Stomach (tissue), 4 donors: ENCODE results near the gene MRPL33.

Experiments used
- EP300 ChIP-seq: sonication (generic); formaldehyde crosslinking; IDR thresholded peaks from one replicate; pipeline ENCODE4 v1.6.1; 2017; ENCODE audit warnings: antibody characterized with exemption
- POLR2A ChIP-seq, 4 donors: fragments of 450-650 bp; IDR thresholded peaks; one replicate each; pipeline ENCODE4 v1.6.1; 2016; ENCODE audit warnings: antibody characterized with exemption in 4 of 4, control low read depth in 2 of 4, mild to moderate bottlenecking in 1 of 4, moderate library complexity in 1 of 4
- POLR2AphosphoS5 ChIP-seq, 3 donors: sonication (generic); formaldehyde crosslinking; IDR thresholded peaks; one replicate each; pipeline ENCODE4 v1.6.1; 2016; ENCODE audit warnings: antibody characterized with exemption in 3 of 3
- TF ChIP-seq, protein P1 (sequence below), 7 experiments: fragments of 450-650 bp in 4 of 7; fragments of 200-600 bp in 3 of 7; sonication (generic) in 3 of 7; IDR thresholded peaks; one replicate each; pipeline ENCODE4 v1.5.1; 2016 to 2019; ENCODE audit warnings: antibody characterized with exemption in 7 of 7, control low read depth in 2 of 7, mild to moderate bottlenecking in 1 of 7

DNA sequence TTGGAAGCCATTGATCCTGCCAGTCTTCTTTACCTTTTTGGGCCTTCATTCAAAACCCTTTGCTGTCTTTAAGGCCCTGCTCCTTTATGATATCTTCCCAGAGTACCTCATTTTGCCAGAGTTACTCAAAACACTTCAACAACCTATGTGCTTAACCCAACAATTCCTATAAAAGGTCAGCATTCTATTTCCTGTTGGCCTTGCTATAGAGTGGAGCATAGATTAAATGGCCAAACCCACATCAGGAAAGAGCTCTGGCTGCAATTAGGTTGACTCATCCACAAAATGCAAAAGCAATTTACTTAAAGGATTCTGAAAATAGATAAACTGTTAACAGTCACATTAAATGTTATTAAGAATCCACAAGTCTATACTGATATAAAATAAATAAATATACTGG, 21.2 kb downstream of the MRPL33 start:
- no peak for TF ChIP-seq POLR2A (IDR thresholded peaks at IDR 0.05)
- TF ChIP-seq, protein P1, sequence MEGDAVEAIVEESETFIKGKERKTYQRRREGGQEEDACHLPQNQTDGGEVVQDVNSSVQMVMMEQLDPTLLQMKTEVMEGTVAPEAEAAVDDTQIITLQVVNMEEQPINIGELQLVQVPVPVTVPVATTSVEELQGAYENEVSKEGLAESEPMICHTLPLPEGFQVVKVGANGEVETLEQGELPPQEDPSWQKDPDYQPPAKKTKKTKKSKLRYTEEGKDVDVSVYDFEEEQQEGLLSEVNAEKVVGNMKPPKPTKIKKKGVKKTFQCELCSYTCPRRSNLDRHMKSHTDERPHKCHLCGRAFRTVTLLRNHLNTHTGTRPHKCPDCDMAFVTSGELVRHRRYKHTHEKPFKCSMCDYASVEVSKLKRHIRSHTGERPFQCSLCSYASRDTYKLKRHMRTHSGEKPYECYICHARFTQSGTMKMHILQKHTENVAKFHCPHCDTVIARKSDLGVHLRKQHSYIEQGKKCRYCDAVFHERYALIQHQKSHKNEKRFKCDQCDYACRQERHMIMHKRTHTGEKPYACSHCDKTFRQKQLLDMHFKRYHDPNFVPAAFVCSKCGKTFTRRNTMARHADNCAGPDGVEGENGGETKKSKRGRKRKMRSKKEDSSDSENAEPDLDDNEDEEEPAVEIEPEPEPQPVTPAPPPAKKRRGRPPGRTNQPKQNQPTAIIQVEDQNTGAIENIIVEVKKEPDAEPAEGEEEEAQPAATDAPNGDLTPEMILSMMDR (IDR thresholded peaks at IDR 0.05) = no peak
- TF ChIP-seq POLR2AphosphoS5 (IDR thresholded peaks at IDR 0.05) = peak in 1 of 3 donors; percentile 36
- TF ChIP-seq EP300 = no peak
